ENCODE data around the gene C8B. TPM values are rescaled to one million over a fixed set of nuclear protein-coding genes. Genes with fewer than 3 reads are reported as not detected.

Gene C8B
- total RNA-seq, 1 experiment from 2014 or later = 0.10 TPM

DNA sequence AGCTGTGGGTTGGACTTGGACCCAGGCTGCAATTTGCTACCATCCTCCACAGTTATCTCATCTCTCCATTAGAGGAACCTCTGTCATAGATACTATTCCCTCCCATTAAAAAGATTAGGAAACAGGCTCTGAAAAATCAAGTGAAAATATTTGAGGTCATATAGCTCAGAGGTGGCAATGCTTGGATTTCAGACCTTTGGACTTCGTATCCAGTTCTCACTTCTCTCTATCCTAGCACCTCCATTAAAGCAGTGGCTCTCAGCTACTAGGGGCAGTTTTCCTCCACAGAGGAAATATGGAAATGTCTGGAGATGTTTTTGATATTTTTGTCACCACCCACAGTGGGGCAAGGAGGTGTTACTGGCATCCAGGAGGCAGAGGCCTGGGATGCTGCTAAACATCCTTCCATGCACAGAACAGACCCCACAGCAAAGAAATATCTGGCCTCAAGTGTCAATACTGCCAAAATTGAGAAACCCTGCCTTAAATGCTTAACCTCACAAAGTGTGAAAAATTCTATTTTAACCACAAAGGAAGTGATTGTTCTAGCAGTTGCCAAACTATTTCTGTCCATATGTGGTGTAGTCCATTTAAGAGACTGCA, 57.1 kb downstream of the C8B start:
- no peak overlapping the region for H3K9ac ChIP-seq (ENCODE audit: low read length)
- H3K36me3 ChIP-seq (ENCODE audit: control insufficient read depth in 1 of 2, insufficient read depth in 2 of 2, low read length in 2 of 2) = no peaks in the 10 kb centered on the region
- BruUV-seq (replicated peaks) = no TSS peak
- H3K9me2 ChIP-seq (ENCODE audit: insufficient read depth) = no peaks in the 10 kb centered on the region
- H3K4me3 ChIP-seq (replicated peaks in 1 of 2; ENCODE audit: low read depth in 1 of 2, low read length in 2 of 2) = no peak overlapping the region
- TF ChIP-seq TCF7L2 (IDR thresholded peaks at IDR 0.05; ENCODE audit: borderline replicate concordance, extremely low read depth, insufficient read depth, insufficient read length) = no peak
- TF ChIP-seq SRF (IDR thresholded peaks at IDR 0.05; ENCODE audit: low read depth) = no peak
- no peak for TF ChIP-seq ATF3 (IDR thresholded peaks at IDR 0.05)
- TF ChIP-seq CEBPB (IDR thresholded peaks at IDR 0.05; ENCODE audit: low read depth) = no peak
- no peak for TF ChIP-seq FOSL1 (IDR thresholded peaks at IDR 0.05; ENCODE audit: low read depth)
- no peak for TF ChIP-seq EZH2phosphoT487 (IDR thresholded peaks at IDR 0.05; ENCODE audit: borderline replicate concordance)
- TF ChIP-seq CBX3 (IDR thresholded peaks at IDR 0.05; ENCODE audit: low read depth) = no peak
- TF ChIP-seq, protein P1, sequence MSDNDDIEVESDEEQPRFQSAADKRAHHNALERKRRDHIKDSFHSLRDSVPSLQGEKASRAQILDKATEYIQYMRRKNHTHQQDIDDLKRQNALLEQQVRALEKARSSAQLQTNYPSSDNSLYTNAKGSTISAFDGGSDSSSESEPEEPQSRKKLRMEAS (IDR thresholded peaks at IDR 0.05) = no peak
- no peak for TF ChIP-seq JUND (IDR thresholded peaks at IDR 0.05)
- no peaks in the 10 kb centered on the region for H3K4me1 ChIP-seq (ENCODE audit: control insufficient read depth in 1 of 2, insufficient read depth in 2 of 2, low read length in 2 of 2)
- no peak overlapping the region for H3K4me2 ChIP-seq (ENCODE audit: low read length)
- DNase-seq (ENCODE audit: low read depth, low spot score) (no peak), ATAC-seq (no peak)
- CTCF ChIA-PET = interaction anchor here (0.6 kb wide), 1 partner anchor 873 kb away, joined by 4 read pairs; no protein-coding TSS in a partner anchor
- no peaks in the 10 kb centered on the region for H3K9me3 ChIP-seq (ENCODE audit: control insufficient read depth in 1 of 2, insufficient read depth in 1 of 2, low read depth in 1 of 2, low read length in 2 of 2)
- intact Hi-C loops (cut with micrococcal nuclease) = no loop called here
- H3K79me2 ChIP-seq (ENCODE audit: insufficient read depth, low read length) = no peaks in the 10 kb centered on the region
- no peak overlapping the region for H3K27ac ChIP-seq (ENCODE audit: low read depth, low read length)
- H2AFZ ChIP-seq (ENCODE audit: low read depth, low read length, poor library complexity, severe bottlenecking) = no peak overlapping the region
- H4K20me1 ChIP-seq (ENCODE audit: insufficient read depth) = no peaks in the 10 kb centered on the region
- peaks cover 19% of the 10 kb centered on the region for H3K27me3 ChIP-seq (ENCODE audit: insufficient read depth, low read length)
- RAD21 ChIA-PET (ENCODE audit: low non-redundant PET in 1 of 2, low total read pairs in 2 of 2, uncharacterized antibody in 2 of 2, unreplicated experiment in 2 of 2) = no interaction called here
- POLR2A ChIA-PET = no interaction called here

DNA sequence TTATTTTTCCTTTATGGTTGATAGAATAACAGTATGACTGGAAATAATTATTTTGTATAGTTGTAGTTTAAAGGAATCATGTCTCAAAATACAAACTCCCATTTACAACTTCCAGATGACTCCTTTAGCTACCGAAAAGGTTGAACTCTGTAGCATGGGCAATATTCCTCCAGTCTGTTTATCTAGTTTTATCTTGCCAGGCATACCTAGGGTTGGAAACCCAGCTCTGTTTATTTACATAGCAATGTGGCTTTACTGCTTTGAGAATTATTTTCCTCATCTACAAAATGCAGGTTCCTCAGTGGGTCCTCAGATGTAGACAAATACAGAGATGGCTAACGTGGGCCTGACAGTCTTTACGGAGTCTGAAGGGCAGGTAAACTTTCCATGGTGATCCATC, 60.1 kb downstream of the C8B start:
- Histone ChIP-seq H3K9me2 (ENCODE audit: insufficient read depth) (no peaks in the 10 kb centered on the region), H4K20me1 (ENCODE audit: insufficient read depth) (no peaks in the 10 kb centered on the region), H3K36me3 (ENCODE audit: control insufficient read depth in 1 of 2, insufficient read depth in 2 of 2, low read length in 2 of 2) (no peaks in the 10 kb centered on the region), H3K27me3 (ENCODE audit: insufficient read depth, low read length) (peaks cover 15% of the 10 kb centered on the region; the same call in 1 of the 2 replicates), H3K79me2 (ENCODE audit: insufficient read depth, low read length) (no peaks in the 10 kb centered on the region), H3K9me3 (ENCODE audit: control insufficient read depth in 1 of 2, insufficient read depth in 1 of 2, low read depth in 1 of 2, low read length in 2 of 2) (no peaks in the 10 kb centered on the region), H2AFZ (ENCODE audit: low read depth, low read length, poor library complexity, severe bottlenecking) (no peak overlapping the region), H3K4me3 (replicated peaks in 1 of 2; ENCODE audit: low read depth in 1 of 2, low read length in 2 of 2) (no peak overlapping the region), H3K4me2 (ENCODE audit: low read length) (no peak overlapping the region), H3K4me1 (ENCODE audit: control insufficient read depth in 1 of 2, insufficient read depth in 2 of 2, low read length in 2 of 2) (no peaks in the 10 kb centered on the region), H3K27ac (ENCODE audit: low read depth, low read length) (no peak overlapping the region), H3K9ac (ENCODE audit: low read length) (no peak overlapping the region)
- BruUV-seq (replicated peaks) = no TSS peak
- DNase-seq (ENCODE audit: low read depth, low spot score) (no peak), ATAC-seq (no peak)
- intact Hi-C loops (cut with micrococcal nuclease) = no loop called here
- ChIA-PET POLR2A (no interaction called here), CTCF (no interaction called here), RAD21 (ENCODE audit: low non-redundant PET in 1 of 2, low total read pairs in 2 of 2, uncharacterized antibody in 2 of 2, unreplicated experiment in 2 of 2) (no interaction called here)
- TF ChIP-seq POLR2AphosphoS5 (IDR thresholded peaks at IDR 0.05; ENCODE audit: low read depth, low read length) (no peak), ATF3 (IDR thresholded peaks at IDR 0.05) (no peak), SRF (IDR thresholded peaks at IDR 0.05; ENCODE audit: low read depth) (no peak), EGR1 (IDR thresholded peaks at IDR 0.05; ENCODE audit: low read depth) (no peak), TCF7L2 (IDR thresholded peaks at IDR 0.05; ENCODE audit: borderline replicate concordance, extremely low read depth, insufficient read depth, insufficient read length) (no peak), CEBPB (IDR thresholded peaks at IDR 0.05; ENCODE audit: low read depth) (no peak), EZH2 (IDR thresholded peaks at IDR 0.05) (no peak), ZNF274 (IDR thresholded peaks at IDR 0.05; ENCODE audit: low read depth, low read length) (no peak)
- TF ChIP-seq, protein P2, sequence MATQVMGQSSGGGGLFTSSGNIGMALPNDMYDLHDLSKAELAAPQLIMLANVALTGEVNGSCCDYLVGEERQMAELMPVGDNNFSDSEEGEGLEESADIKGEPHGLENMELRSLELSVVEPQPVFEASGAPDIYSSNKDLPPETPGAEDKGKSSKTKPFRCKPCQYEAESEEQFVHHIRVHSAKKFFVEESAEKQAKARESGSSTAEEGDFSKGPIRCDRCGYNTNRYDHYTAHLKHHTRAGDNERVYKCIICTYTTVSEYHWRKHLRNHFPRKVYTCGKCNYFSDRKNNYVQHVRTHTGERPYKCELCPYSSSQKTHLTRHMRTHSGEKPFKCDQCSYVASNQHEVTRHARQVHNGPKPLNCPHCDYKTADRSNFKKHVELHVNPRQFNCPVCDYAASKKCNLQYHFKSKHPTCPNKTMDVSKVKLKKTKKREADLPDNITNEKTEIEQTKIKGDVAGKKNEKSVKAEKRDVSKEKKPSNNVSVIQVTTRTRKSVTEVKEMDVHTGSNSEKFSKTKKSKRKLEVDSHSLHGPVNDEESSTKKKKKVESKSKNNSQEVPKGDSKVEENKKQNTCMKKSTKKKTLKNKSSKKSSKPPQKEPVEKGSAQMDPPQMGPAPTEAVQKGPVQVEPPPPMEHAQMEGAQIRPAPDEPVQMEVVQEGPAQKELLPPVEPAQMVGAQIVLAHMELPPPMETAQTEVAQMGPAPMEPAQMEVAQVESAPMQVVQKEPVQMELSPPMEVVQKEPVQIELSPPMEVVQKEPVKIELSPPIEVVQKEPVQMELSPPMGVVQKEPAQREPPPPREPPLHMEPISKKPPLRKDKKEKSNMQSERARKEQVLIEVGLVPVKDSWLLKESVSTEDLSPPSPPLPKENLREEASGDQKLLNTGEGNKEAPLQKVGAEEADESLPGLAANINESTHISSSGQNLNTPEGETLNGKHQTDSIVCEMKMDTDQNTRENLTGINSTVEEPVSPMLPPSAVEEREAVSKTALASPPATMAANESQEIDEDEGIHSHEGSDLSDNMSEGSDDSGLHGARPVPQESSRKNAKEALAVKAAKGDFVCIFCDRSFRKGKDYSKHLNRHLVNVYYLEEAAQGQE (IDR thresholded peaks at IDR 0.05; ENCODE audit: low read depth) = no peak
- TF ChIP-seq, protein P1 (IDR thresholded peaks at IDR 0.05) = no peak
